GM12891 (cell line): Measurements from ENCODE around the gene GRM7.

Experiments
- PAX5 ChIP-seq: IDR thresholded peaks from 2 replicates; pipeline ENCODE4 v1.6.1; 2011; ENCODE audit warnings: low read length, moderate library complexity, mild to moderate bottlenecking; ENCODE audit not compliant: insufficient read depth, severe bottlenecking
- POLR2A ChIP-seq: IDR thresholded peaks from 2 replicates; pipeline ENCODE4 v1.6.1; 2011; ENCODE audit warnings: low read depth, low read length, control low read depth
- POLR2AphosphoS5 ChIP-seq: IDR thresholded peaks from 2 replicates; pipeline ENCODE4 v1.6.1; 2011; ENCODE audit warnings: low read depth, low read length, control low read depth
- POU2F2 ChIP-seq: IDR thresholded peaks from 2 replicates; pipeline ENCODE4 v1.6.1; 2011; ENCODE audit warnings: low read depth, mild to moderate bottlenecking, control low read depth, low read length, moderate library complexity
- SPI1 ChIP-seq: IDR thresholded peaks from 2 replicates; pipeline ENCODE4 v1.6.1; 2011; ENCODE audit warnings: low read depth, low read length, control low read depth
- TAF1 ChIP-seq: IDR thresholded peaks from 2 replicates; pipeline ENCODE4 v1.6.1; 2011; ENCODE audit warnings: low read depth, low read length, control low read depth

- TF ChIP-seq TAF1, result no peak
- no peak for TF ChIP-seq POLR2A
- TF ChIP-seq POLR2AphosphoS5, result no peak
- TF ChIP-seq POU2F2, result no peak
- TF ChIP-seq PAX5, result no peak
- no peak for TF ChIP-seq SPI1
Measured at GRCh38 chr3:7781395-7781794, 920.5 kb downstream of the GRM7 start.
